Measurements from ENCODE around the gene KCNIP1.

KCNIP1 gene

DNA sequence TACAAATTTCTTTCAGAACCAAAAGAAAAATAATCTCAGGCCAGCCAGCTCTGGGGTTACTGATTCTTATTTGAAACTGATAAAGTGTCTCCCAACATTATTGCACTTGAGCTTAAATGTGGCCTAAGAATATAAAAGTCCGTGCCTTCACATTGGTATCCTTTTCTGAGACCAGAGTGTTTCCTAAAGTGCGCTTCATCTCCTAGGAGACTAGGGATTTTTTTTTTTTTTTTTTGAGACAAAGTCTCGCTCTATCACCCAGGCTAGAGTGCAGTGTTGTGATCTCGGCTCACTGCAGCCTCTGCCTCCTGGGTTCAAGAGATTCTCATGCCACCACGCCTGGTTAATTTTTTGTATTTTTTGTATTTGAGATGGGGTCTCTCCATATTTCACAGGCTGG lies 23.6 kb upstream of the KCNIP1 start (continued):
- TF ChIP-seq, protein P1, sequence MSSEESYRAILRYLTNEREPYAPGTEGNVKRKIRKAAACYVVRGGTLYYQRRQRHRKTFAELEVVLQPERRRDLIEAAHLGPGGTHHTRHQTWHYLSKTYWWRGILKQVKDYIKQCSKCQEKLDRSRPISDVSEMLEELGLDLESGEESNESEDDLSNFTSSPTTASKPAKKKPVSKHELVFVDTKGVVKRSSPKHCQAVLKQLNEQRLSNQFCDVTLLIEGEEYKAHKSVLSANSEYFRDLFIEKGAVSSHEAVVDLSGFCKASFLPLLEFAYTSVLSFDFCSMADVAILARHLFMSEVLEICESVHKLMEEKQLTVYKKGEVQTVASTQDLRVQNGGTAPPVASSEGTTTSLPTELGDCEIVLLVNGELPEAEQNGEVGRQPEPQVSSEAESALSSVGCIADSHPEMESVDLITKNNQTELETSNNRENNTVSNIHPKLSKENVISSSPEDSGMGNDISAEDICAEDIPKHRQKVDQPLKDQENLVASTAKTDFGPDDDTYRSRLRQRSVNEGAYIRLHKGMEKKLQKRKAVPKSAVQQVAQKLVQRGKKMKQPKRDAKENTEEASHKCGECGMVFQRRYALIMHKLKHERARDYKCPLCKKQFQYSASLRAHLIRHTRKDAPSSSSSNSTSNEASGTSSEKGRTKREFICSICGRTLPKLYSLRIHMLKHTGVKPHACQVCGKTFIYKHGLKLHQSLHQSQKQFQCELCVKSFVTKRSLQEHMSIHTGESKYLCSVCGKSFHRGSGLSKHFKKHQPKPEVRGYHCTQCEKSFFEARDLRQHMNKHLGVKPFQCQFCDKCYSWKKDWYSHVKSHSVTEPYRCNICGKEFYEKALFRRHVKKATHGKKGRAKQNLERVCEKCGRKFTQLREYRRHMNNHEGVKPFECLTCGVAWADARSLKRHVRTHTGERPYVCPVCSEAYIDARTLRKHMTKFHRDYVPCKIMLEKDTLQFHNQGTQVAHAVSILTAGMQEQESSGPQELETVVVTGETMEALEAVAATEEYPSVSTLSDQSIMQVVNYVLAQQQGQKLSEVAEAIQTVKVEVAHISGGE (tag by site-specific recombination; conservative IDR thresholded peaks at IDR 0.05; ENCODE audit: low read depth) = no peak
- TF ChIP-seq ZFP37 (tag by site-specific recombination; IDR thresholded peaks at IDR 0.05) = no peak
- TF ChIP-seq ZSCAN16 (tag by site-specific recombination; IDR thresholded peaks at IDR 0.05) = no peak
- no peak for TF ChIP-seq ZNF140 (tag by site-specific recombination; IDR thresholded peaks at IDR 0.05)

DNA sequence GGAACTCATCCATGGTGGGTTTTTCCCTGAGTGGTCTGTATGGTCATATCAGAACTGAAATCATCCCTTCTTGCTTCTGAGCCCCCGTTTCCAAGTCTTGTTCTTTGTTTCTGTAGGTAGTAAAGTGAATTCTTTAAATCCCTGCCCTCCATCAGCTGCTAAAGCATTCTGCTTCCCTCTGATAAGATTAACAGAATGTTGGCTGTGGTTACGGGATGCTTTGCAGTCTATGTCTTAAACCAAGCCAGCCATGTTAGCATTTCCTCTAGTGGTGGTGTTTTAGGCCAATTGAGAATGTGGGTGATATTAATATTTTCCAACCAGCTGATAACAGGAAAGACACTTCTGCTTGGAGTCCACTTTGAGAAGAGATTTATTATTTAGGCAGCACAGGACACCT lies 22.0 kb upstream of the KCNIP1 start:
- TF ChIP-seq ZNF654 (tag by site-specific recombination; IDR thresholded peaks at IDR 0.05; ENCODE audit: low read depth) (no peak), ZNF292 (tag by site-specific recombination; IDR thresholded peaks at IDR 0.05; ENCODE audit: borderline replicate concordance, low read depth) (no peak), SP2 (tag by site-specific recombination; IDR thresholded peaks at IDR 0.05) (no peak), ZNF175 (tag by site-specific recombination; IDR thresholded peaks at IDR 0.05) (no peak), ZNF626 (tag by site-specific recombination; IDR thresholded peaks at IDR 0.05) (no peak), ZNF366 (tag by site-specific recombination; conservative IDR thresholded peaks at IDR 0.05) (no peak), HOXD13 (CRISPR knock-in tag; IDR thresholded peaks at IDR 0.05; ENCODE audit: borderline replicate concordance) (no peak), ZNF785 (tag by site-specific recombination; IDR thresholded peaks at IDR 0.05) (no peak), ZSCAN23 (tag by site-specific recombination; IDR thresholded peaks at IDR 0.05) (no peak), REPIN1 (tag by site-specific recombination; IDR thresholded peaks at IDR 0.05; ENCODE audit: low read depth) (no peak), ZNF112 (tag by site-specific recombination; IDR thresholded peaks at IDR 0.05) (no peak), ZNF214 (tag by site-specific recombination; IDR thresholded peaks at IDR 0.05; ENCODE audit: borderline replicate concordance) (no peak), GFI1B (tag by site-specific recombination; IDR thresholded peaks at IDR 0.05) (no peak), OVOL3 (tag by site-specific recombination; IDR thresholded peaks at IDR 0.05) (no peak), ZNF48 (tag by site-specific recombination; IDR thresholded peaks at IDR 0.05) (no peak), SETDB1 (IDR thresholded peaks at IDR 0.05; ENCODE audit: insufficient read length, low read length) (no peak), GLI4 (tag by site-specific recombination; IDR thresholded peaks at IDR 0.05) (no peak)
- TF ChIP-seq, protein P2, sequence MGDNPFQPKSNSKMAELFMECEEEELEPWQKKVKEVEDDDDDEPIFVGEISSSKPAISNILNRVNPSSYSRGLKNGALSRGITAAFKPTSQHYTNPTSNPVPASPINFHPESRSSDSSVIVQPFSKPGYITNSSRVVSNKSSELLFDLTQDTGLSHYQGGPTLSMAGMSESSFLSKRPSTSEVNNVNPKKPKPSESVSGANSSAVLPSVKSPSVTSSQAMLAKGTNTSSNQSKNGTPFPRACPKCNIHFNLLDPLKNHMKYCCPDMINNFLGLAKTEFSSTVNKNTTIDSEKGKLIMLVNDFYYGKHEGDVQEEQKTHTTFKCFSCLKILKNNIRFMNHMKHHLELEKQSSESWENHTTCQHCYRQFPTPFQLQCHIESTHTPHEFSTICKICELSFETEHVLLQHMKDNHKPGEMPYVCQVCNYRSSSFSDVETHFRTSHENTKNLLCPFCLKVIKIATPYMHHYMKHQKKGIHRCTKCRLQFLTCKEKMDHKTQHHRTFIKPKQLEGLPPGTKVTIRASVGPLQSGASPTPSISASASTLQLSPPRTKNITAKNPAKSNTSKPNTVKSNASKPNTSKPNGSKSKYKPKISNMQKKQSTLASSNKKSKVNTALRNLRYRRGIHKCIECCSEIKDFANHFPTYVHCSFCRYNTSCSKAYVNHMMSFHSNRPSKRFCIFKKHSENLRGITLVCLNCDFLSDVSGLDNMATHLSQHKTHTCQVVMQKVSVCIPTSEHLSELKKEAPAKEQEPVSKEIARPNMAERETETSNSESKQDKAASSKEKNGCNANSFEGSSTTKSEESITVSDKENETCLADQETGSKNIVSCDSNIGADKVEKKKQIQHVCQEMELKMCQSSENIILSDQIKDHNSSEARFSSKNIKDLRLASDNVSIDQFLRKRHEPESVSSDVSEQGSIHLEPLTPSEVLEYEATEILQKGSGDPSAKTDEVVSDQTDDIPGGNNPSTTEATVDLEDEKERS (tag by site-specific recombination; IDR thresholded peaks at IDR 0.05) = no peak
- TF ChIP-seq, protein P3, sequence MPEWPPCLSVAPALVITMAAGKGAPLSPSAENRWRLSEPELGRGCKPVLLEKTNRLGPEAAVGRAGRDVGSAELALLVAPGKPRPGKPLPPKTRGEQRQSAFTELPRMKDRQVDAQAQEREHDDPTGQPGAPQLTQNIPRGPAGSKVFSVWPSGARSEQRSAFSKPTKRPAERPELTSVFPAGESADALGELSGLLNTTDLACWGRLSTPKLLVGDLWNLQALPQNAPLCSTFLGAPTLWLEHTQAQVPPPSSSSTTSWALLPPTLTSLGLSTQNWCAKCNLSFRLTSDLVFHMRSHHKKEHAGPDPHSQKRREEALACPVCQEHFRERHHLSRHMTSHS (tag by site-specific recombination; IDR thresholded peaks at IDR 0.05) = no peak
- ChIA-PET POLR2A (interaction anchor here (1.5 kb wide), 1 partner anchor 10 kb away, joined by 3 read pairs; no protein-coding TSS in a partner anchor), CTCF (interaction anchor here (0.7 to 1.1 kb wide), 3 partner anchors 62 to 297 kb away, joined by 3 to 4 read pairs (median 3); no protein-coding TSS in a partner anchor)
- Histone ChIP-seq H3K36me3 (ENCODE audit: control insufficient read depth in 2 of 2, insufficient read depth in 1 of 2, low read length in 2 of 2) (no peaks in the 10 kb centered on the region), H3K9me3 (ENCODE audit: control insufficient read depth, insufficient read depth, low read depth, low read length) (no peaks in the 10 kb centered on the region), H3K27ac (ENCODE audit: extremely low read depth, low read depth, low read length) (no peak overlapping the region), H3K4me1 (ENCODE audit: control insufficient read depth, insufficient read depth, low read length) (no peaks in the 10 kb centered on the region; the same call in 1 of the 2 replicates), H3K4me3 (ENCODE audit: low read depth, low read length) (no peak overlapping the region)

All from HEK293 (cell line).